ENCODE measurements around the gene PLCB4.

- no peak for TF ChIP-seq POLR2A (IDR thresholded peaks at IDR 0.05)
- TF ChIP-seq, protein P1, sequence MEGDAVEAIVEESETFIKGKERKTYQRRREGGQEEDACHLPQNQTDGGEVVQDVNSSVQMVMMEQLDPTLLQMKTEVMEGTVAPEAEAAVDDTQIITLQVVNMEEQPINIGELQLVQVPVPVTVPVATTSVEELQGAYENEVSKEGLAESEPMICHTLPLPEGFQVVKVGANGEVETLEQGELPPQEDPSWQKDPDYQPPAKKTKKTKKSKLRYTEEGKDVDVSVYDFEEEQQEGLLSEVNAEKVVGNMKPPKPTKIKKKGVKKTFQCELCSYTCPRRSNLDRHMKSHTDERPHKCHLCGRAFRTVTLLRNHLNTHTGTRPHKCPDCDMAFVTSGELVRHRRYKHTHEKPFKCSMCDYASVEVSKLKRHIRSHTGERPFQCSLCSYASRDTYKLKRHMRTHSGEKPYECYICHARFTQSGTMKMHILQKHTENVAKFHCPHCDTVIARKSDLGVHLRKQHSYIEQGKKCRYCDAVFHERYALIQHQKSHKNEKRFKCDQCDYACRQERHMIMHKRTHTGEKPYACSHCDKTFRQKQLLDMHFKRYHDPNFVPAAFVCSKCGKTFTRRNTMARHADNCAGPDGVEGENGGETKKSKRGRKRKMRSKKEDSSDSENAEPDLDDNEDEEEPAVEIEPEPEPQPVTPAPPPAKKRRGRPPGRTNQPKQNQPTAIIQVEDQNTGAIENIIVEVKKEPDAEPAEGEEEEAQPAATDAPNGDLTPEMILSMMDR (IDR thresholded peaks at IDR 0.05): no peak
Measured at GRCh38 chr20:9078826-9079731, 10.2 kb downstream of the PLCB4 start.

All from lower leg skin (tissue), 3 donors.